Activated CD8-positive, alpha-beta memory T cell treated with anti-CD3 and anti-CD28 coated beads, Interleukin-2, amount 50 U/mL, for 24 hours (primary cell): ENCODE measurements around the gene ASPSCR1.
"Not testable (repeated sequence)": the region's sequence is repeated elsewhere in the genome, so short reads cannot be mapped to it uniquely, and the experiment has no call there.

Source experiments
- DNase-seq: peaks from one replicate; pipeline ENCODE4 v3.0.0-alpha.2; 2020; ENCODE audit errors: extremely low read depth

Gene ASPSCR1

DNA sequence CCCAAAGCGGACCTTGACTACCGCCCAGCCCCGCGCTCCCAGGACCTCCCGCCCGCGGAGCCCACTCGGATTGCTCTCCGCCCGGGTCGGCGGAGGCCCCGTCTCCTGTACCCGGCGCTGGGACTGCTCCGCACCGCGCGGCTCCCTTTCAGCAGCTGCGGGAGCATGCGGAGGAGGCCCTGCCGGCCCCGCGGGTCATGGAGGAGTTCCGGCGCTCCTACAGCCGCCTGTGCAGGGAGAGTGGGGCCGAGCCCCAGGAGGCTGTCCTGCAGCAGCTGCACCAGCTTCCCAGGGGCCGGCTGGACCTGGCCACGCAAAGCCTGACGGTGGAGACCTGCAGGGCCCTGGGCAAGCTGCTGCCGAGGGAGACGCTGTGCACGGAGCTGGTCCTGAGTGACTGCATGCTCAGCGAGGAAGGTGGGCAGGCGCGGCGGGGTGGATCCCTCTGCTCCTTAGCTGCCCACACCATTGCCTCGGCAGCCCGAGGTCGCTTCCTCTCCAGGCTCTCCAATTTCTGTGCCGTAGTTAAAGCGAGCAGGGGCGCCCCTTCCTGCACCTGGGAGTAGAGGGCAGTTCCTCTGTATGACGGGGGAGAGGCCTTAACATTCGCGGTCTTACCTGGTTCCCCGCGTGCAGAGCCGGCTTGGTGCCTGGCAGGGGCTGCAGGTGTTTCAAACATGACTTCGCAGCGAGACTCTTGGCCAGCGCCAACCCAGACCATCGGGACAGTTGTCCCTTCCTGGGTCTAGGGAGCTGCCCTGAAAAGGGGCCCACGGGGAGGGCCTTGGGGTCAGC, 46.2 kb downstream of the ASPSCR1 start:
- DNase-seq = no peak

DNA sequence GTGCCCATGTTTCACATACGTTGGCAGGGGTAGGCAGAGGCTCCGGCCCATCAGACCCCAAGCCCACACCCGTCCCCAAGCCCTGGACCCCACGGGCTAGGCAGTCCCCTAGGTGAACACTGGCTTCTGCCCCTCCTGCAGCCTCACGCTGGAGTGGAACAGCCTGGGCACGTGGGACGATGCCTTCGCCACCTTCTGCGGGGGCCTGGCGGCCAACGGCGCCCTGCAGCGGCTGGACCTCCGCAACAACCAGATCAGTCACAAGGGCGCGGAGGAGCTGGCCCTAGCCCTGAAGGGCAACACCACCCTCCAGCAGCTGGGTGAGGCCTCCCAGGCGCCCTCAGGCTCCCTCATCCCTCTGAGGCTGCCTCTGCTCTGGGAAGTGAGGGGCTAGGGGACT, 47.4 kb downstream of the ASPSCR1 start:
- no peak for DNase-seq

GRCh38 chr17:82025401-82026107, 48.1 kb downstream of the ASPSCR1 start:
- no peak for DNase-seq

DNA sequence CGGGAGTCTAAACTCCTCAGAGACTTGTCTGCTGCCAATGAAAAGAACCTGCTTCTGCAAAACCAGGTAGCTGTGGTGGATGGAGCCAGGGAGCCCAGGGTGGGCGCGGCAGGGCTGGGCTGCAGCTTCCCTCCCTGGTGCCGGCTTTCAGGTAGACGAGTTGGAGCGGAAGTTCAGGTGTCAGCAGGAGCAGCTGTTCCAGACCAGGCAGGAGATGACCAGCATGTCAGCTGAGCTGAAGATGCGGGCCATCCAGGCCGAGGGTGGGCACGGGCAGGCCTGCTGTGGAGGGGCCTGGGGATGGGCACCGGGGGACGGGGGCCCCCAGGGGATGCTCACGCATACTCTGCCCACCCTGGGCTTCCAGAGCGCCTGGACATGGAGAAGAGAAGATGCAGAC, 50.8 kb downstream of the ASPSCR1 start:
- DNase-seq = no peak

- no peak for DNase-seq
These were observed 51.5 kb downstream of the ASPSCR1 start for GRCh38 chr17:82028966-82029365.

DNA sequence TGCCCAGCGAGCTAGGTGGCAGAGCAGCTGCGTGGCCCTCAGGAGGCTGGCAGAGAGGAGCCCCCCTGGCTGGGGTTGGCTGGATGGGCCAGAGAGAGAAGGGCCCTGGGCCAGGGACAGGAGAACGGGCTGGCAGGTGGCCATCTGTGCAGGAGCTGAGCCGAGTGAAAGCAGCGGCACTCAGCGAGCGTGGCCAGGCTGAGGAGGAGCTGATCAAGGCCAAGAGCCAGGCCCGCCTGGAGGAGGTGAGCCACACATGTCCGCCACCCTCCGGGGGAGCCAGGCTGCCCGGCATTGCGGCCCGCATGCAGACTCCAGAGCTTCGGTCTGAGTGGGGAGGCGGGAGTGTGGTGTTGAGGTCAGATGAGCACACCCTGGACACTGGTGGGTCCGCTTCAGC, 52.0 kb downstream of the ASPSCR1 start:
- no peak for DNase-seq

DNA sequence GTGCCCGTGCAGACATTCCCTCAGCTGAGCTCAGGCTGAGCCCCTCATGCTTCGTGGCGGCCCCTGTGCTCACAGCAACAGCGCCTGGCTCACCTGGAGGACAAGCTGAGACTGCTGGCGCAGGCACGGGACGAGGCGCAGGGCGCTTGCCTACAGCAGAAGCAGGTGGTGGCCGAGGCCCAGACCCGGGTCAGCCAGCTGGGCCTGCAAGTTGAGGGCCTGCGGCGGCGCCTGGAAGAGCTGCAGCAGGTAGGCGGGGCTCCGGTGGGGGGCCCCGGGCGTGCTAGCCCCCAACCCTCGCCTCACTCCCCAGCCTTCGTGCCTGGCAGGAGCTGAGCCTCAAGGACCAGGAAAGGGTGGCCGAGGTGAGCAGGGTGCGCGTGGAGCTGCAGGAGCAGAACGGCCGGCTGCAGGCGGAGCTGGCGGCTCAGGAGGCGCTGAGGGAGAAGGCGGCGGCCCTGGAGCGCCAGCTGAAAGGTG, 52.6 kb downstream of the ASPSCR1 start:
- DNase-seq = no peak

DNA sequence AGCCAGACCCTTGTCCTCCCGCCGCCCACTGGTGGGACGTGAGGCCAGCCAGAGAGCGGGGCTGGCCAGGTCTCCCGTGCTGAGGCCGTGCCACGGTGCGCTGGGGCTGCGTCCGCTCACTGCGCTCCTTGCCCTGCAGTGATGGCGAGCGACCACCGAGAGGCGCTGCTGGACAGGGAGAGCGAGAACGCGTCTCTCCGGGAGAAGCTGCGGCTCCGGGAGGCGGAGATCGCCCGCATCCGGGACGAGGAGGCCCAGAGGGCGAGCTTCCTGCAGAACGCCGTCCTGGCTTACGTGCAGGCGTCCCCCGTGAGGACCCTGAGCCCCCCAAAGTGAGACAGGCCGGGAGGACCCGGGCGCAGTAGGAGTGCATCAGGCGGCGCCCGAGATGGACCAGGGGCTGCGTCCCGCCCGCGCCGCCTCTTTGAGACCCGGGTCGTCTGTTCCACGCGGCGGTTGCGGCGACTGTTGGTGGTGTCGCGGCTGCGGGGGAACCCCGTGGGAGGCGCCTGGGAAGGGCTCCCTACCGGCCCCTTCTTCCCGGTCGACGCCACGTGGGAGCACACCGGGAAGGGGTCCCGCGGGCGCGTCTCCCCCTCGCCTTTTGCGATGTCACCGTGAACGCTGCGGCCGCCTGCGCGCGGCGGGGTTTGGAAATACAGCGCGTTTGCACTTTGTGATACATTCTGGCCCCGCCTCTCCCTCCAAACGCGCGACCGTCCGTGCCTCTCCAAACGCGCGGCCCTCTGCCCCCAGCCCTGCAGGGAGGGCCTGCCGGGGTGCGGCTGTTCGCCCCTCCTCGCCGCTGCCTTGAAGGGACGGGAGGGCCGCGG, 53.3 kb downstream of the ASPSCR1 start:
- peak; percentile 38 for DNase-seq

- no peak for DNase-seq
These were observed 54.0 kb downstream of the ASPSCR1 start, which contains the start of gene RAC3 for GRCh38 chr17:82031303-82031884. TSS of gene RAC3 (plus strand) at chr17:82031678. CDS start at chr17:82031762, 84 bp downstream.

- no peak for DNase-seq
These were observed 54.6 kb downstream of the ASPSCR1 start for GRCh38 chr17:82031885-82032627.

DNA sequence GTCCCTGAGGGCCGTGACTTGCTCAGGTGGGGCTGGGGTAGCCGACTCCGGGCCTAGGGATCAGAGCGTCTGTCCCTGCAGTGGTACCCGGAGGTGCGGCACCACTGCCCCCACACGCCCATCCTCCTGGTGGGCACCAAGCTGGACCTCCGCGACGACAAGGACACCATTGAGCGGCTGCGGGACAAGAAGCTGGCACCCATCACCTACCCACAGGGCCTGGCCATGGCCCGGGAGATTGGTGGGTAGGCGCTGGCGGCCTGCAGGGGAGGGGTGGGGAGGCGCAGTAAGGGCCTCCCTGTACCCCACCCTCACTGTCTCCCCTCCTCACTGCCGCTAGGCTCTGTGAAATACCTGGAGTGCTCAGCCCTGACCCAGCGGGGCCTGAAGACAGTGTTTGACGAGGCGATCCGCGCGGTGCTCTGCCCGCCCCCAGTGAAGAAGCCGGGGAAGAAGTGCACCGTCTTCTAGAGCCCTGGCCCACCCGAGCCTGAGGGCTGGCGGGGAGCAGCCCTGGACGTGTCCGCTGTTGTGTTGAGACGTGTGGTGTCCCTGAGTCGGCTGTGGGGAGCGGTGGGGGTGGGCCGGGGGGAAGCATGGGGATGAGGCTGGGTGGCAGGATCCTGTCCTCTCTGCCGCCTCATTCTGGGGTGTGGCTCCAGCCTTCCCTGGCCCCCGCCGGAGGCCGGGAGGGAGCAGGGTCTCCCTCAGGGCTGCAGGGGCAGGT, 56.1 kb downstream of the ASPSCR1 start:
- DNase-seq = no peak

DNA sequence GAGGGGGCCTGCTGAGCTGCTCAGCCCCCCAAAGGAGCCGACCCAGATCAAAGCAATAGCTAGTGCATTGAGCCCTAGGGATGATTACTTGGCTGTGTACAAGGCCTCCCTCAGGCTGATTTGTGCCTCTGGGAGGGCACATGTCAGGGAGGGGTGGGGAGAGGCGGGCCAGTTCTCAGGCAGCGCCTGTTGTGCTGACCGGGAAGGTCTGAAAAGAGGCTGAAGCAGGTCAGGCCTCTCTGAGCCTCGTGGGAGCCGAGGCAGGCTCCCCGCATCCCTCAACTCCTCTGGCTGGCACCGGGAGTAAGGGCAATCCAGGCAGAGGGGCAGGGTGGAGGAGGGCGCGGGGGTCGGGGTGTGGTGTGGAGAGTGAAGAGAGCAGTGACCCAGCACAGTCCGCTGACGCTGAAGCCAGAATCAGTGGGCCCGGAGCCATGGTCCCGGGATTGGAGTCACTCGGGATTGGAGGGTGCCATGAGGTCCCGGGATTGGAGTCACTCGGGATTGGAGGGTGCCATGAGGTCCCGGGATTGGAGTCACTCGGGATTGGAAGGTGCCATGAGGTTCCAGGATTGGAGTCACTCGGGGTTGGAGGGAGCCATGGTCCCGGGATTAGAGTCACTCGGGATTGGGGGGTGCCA, 57.1 kb downstream of the ASPSCR1 start:
- no peak for DNase-seq

DNA sequence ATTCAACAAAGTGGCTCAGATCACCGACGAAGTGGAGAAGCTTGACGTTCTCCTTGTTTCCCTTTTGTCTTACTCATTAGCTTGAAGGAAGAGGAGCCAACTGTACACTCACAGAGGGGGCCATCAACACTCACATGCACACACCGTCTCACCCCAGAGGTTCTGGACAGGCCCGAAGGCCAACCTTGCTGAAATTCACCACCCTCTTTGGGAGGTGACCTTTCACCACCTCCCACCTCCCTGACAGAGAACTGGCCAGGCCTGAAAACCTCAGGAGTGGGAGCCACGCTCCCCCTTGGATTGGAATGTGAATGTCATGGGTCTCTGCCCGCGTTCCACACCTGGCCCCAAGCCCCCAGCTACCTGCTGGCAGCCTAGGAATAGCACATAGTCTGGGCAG, 58.1 kb downstream of the ASPSCR1 start:
- no peak for DNase-seq

DNA sequence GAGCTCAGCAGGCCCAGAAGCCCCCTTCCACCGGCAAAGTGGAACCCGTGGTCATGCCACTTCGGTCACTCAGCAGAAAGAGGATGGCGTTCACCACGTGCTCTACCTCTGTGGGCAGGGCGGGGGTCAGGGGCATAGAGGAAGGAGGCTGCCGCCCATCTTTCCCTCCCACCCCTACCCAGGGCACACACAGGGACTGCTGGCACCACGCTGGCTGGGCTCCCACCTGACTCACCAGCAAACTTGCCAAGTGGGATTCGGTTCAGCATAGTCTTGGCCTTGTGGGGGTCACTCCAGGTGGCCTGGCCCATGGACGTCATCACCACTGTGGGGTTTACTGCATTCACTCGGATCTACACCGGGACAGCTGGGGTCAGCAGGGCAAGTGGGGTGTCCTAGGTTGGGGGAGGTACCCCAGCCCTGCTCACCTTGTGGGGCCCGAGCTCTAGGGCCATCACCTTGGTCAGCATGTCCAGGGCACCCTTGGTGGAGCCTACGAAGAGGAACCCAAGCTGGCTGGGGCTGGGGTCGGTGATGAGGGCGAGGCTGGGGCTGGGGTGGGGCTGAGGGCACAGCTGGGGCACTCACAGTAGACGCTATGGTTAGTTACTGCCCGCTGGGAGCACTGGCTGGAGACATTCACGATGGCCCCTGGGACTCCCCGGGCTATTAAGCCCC, 58.7 kb downstream of the ASPSCR1 start:
- DNase-seq = no peak

DNA sequence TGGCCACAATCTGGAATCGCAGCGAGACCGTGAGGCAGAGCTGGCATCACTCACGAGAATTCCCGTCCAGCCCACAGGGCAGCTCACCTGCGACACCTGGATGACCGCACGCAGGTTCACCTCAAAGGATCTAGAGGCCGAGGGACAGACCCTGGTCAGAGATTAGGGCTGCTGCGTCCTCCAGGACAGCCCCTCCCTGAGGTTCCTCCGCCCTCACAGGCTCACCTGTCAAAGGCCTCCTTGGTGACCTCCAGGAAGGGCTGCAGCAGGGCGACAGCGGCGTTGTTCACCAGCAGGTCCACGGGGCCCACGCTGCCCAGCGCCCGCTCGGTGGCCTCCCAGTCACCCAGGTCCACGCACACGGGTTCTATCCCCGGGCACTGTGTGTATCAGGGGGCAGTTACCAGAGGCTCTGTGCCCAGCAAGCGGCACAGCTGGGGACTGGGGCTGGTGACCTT, 59.2 kb downstream of the ASPSCR1 start:
- DNase-seq = no peak

DNA sequence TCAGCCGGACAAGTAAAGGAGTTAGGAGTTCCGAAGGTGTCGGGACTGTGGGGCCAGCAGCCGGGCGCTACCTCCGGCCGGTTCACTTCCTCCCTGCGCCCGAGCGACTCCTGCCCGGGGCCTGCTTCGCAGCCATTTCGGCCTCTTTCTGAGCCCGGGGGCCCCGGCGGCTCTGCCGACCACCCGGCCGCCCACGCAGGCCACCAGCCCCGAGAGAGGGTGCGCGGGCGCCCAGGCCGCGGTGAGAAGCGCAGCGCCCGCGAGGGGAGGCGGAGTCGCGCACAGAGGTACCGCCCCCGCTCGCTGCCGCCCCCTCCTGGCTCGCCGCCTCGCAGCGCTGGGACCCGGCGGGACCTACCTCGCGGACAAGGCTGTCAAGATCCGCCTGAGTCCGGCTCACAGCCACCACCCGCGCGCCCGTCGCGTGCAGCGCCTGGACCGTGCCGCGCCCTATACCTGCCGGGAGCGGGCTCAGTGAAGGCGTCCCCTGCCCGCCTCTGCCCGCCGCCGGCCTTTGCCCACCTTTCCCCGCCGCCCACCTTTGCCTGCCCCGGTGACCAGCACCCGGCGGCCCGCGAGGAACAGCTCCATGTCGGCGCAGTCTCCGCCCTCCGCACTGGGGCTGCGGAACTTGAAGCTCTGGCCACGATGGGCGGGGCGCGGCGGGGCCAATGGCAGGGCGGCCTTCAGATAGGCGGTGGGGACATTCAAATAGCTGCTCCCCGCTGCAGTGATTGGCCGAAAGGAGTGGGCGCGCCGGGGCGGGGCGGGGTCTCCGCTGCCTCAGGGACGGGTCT, 59.9 kb downstream of the ASPSCR1 start, which contains the start of gene DCXR:
TSS of gene DCXR (minus strand) at position 606 of the 797 bp plus-strand sequence. CDS start at position 591, 15 bp downstream.
- DNase-seq = peak; percentile 88

- no peak for DNase-seq
These were observed 60.4 kb downstream of the ASPSCR1 start for GRCh38 chr17:82037889-82038195.

GRCh38 chr17:82038796-82039409, 61.5 kb downstream of the ASPSCR1 start:
- DNase-seq = not testable (repeated sequence)
